GM12878 (cell line): ENCODE results near the gene CENPO.

Source experiments
- EP300 ChIP-seq, 2 experiments: fragments of 150-350 bp in 1 of 2; IDR thresholded peaks; 2 replicates each; pipeline ENCODE4 v1.6.1; 2011 to 2012; ENCODE audit warnings: low read depth in 2 of 2, low read length in 2 of 2, borderline replicate concordance in 1 of 2, improper control_type of control experiment in 1 of 2, inconsistent platforms in 1 of 2; ENCODE audit not compliant: control insufficient read depth in 1 of 2
- EZH2 ChIP-seq: IDR thresholded peaks from 2 replicates; pipeline ENCODE4 v1.6.1; 2012; ENCODE audit warnings: low read depth, mild to moderate bottlenecking, control low read depth, inconsistent platforms, low read length, borderline replicate concordance; ENCODE audit not compliant: control insufficient read depth
- NR2C1 ChIP-seq: fragments of 450-650 bp; IDR thresholded peaks from 2 replicates; pipeline ENCODE4 v1.6.1; 2017; ENCODE audit warnings: antibody characterized with exemption, mild to moderate bottlenecking, moderate library complexity
- POLR2AphosphoS5 ChIP-seq: IDR thresholded peaks from 2 replicates; pipeline ENCODE4 v1.6.1; 2011; ENCODE audit warnings: mild to moderate bottlenecking, low read length, inconsistent platforms
- RAD21 ChIP-seq: IDR thresholded peaks from 2 replicates; pipeline ENCODE4 v1.6.1; 2011; ENCODE audit warnings: mild to moderate bottlenecking, low read depth, low read length, moderate library complexity; ENCODE audit not compliant: insufficient read depth
- RELA ChIP-seq: fragments of 450-650 bp; IDR thresholded peaks from 2 replicates; pipeline ENCODE4 v1.8.0; 2014; ENCODE audit warnings: borderline replicate concordance; ENCODE audit not compliant: partially characterized antibody
- STAT1 ChIP-seq: fragments of 450-650 bp; conservative IDR thresholded peaks from 2 replicates; pipeline ENCODE4 v1.6.1; 2014; ENCODE audit warnings: antibody characterized with exemption, mild to moderate bottlenecking
- TF ChIP-seq, protein P1 (sequence below), 3 experiments: IDR thresholded peaks in 2 of 3; conservative IDR thresholded peaks in 1 of 3; 2 replicates each; pipeline ENCODE4 v1.5.1; 2011; ENCODE audit warnings: low read depth in 3 of 3, low read length in 3 of 3, mild to moderate bottlenecking in 3 of 3, control low read depth in 2 of 3, moderate library complexity in 2 of 3, inconsistent platforms in 1 of 3, mixed read lengths in 1 of 3; ENCODE audit not compliant: control insufficient read depth in 2 of 3, insufficient read depth in 1 of 3; ENCODE audit errors: extremely low read depth in 1 of 3
- TF ChIP-seq, protein P2 (sequence below): IDR thresholded peaks from 2 replicates; pipeline ENCODE4 v1.6.1; 2011; ENCODE audit warnings: low read depth, mild to moderate bottlenecking, low read length, moderate library complexity, borderline replicate concordance; ENCODE audit errors: extremely low read depth

DNA sequence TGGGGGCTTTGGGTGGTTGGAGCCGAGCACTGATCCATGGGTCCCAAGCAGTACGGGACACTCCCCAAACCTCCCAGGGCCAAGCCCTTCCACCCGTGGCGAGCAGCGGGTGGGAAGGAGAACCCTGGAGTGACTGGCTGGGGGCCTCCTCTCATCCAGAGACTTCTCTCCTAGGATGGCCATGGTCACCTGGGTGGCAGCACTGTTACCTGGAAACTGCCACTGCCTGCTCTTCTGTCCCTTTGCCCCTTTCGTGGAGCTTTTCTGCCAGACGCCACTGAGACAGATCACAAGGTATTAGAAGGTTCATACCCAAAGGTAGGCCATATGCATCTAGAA is 26.9 kb downstream of the CENPO start:
- TF ChIP-seq, protein P1, sequence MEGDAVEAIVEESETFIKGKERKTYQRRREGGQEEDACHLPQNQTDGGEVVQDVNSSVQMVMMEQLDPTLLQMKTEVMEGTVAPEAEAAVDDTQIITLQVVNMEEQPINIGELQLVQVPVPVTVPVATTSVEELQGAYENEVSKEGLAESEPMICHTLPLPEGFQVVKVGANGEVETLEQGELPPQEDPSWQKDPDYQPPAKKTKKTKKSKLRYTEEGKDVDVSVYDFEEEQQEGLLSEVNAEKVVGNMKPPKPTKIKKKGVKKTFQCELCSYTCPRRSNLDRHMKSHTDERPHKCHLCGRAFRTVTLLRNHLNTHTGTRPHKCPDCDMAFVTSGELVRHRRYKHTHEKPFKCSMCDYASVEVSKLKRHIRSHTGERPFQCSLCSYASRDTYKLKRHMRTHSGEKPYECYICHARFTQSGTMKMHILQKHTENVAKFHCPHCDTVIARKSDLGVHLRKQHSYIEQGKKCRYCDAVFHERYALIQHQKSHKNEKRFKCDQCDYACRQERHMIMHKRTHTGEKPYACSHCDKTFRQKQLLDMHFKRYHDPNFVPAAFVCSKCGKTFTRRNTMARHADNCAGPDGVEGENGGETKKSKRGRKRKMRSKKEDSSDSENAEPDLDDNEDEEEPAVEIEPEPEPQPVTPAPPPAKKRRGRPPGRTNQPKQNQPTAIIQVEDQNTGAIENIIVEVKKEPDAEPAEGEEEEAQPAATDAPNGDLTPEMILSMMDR (IDR thresholded peaks at IDR 0.05 in 2 of 3, conservative IDR thresholded peaks at IDR 0.05 in 1 of 3; ENCODE audit: control insufficient read depth in 2 of 3, extremely low read depth in 1 of 3, insufficient read depth in 1 of 3, low read depth in 3 of 3, low read length in 3 of 3), result no peak
- TF ChIP-seq RELA, result no peak
- TF ChIP-seq POLR2AphosphoS5, result no peak
- no peak for TF ChIP-seq EZH2
- TF ChIP-seq EP300 (IDR thresholded peaks at IDR 0.05; ENCODE audit: borderline replicate concordance in 1 of 2, control insufficient read depth in 1 of 2, low read depth in 2 of 2, low read length in 2 of 2), result no peak
- no peak for TF ChIP-seq STAT1
- TF ChIP-seq RAD21, result no peak
- TF ChIP-seq, protein P2, sequence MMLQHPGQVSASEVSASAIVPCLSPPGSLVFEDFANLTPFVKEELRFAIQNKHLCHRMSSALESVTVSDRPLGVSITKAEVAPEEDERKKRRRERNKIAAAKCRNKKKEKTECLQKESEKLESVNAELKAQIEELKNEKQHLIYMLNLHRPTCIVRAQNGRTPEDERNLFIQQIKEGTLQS, result no peak
- TF ChIP-seq NR2C1, result no peak
